ENCODE measurements around the gene GPR3.

DNA sequence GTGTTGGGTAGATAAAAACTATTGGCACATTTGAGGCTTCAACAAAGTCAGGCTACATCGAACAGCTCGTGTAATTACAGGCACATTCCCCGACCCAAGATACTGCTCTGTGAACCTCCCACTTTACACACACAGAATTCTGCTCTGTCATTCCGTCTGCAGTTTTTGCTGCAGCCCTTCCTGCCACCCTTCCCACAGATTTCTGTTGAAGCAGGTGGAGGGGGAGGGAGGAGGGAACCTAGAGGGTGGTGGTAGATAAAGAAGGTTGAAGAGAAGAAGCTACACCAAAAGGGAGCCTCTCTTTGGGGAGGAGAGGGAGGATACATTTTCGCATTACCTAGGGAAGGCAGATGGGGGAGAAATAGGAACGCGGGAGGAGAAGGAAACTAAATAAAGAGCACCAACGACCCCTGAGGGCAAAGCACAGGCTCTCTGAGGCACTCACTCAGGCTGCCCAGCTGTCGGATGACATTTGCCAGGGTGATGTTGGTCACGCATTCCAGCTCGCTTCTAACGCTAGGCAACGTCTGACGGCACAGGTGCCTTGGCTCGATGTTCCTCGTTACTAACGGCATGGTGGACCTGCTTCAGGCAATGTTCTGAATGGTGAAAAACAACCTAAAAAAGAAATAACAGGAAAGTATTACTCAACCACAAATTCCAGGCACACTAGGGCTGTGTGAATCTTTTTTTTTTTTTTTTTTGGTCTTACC, 36.0 kb downstream of the GPR3 start:
- TF ChIP-seq CTCF (IDR thresholded peaks at IDR 0.05; ENCODE audit: insufficient read depth, low read depth, low read length) (no peak), EZH2 (IDR thresholded peaks at IDR 0.05; ENCODE audit: insufficient read depth, low read length) (no peak)
